ENCODE results near the gene FAM131B.

DNA sequence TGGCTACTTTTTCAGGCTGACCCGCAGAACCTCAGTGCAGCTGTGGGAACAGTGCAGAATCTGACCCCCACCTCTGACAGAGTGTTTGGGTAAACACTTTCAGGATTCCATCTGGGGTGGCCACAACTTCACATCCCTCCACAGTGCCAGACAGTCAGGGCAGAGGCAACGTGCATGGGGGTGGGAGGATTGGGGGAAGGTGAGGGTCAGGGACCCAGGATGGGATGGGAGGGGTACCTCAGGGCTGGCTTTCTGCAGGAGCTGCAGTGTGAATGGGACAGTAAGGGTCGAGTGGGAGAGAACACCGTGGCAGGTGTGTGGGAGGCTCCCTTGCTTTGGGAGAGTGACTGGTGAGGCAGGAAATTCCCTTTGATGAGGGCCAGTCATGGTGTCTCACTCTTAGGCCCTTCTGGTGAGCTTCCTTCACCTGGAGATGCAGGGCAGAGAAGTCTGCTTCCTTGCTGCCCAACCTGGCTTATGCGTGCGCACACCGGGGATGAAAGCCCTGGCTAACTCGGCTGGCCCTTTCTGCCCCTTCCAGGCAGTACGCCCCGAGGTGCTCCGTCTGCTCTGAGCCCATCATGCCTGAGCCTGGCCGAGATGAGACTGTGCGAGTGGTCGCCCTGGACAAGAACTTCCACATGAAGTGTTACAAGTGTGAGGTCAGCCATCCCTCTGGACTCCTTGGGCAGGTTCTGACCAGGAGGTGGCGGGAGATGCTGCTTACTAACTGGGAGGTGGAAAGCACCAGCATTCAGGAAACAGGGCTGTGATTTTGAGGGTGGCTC lies 27.0 kb upstream of the FAM131B start:
- TF ChIP-seq, protein P1, sequence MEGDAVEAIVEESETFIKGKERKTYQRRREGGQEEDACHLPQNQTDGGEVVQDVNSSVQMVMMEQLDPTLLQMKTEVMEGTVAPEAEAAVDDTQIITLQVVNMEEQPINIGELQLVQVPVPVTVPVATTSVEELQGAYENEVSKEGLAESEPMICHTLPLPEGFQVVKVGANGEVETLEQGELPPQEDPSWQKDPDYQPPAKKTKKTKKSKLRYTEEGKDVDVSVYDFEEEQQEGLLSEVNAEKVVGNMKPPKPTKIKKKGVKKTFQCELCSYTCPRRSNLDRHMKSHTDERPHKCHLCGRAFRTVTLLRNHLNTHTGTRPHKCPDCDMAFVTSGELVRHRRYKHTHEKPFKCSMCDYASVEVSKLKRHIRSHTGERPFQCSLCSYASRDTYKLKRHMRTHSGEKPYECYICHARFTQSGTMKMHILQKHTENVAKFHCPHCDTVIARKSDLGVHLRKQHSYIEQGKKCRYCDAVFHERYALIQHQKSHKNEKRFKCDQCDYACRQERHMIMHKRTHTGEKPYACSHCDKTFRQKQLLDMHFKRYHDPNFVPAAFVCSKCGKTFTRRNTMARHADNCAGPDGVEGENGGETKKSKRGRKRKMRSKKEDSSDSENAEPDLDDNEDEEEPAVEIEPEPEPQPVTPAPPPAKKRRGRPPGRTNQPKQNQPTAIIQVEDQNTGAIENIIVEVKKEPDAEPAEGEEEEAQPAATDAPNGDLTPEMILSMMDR (IDR thresholded peaks at IDR 0.05; ENCODE audit: low read depth, low read length): no peak
- TF ChIP-seq POLR2A (IDR thresholded peaks at IDR 0.05; ENCODE audit: extremely low read depth, insufficient read length): no peak
- TF ChIP-seq MYC (IDR thresholded peaks at IDR 0.05; ENCODE audit: low read depth, low read length): no peak
